A673 (cell line): ENCODE measurements around the gene SATB2. TPM values are rescaled to one million over a fixed set of nuclear protein-coding genes. Genes with fewer than 3 reads are reported as not detected.

Experiments used
- BruUV-seq: library from RNA; stranded (reverse); fragments of 400-500 nt; replicated peaks from 2 replicates; lab custom pipeline; 2021; lab: Mats Ljungman, UMichigan
- CTCF ChIA-PET: fragments of 300-600 bp; sonication (Branson Sonifier 250); formaldehyde crosslinking; loops from one replicate; lab custom pipeline; 2022; ENCODE audit warnings: antibody characterized with exemption; lab: Charles Lee
- POLR2A ChIA-PET: fragments of 300-600 bp; sonication (Branson Sonifier 250); formaldehyde crosslinking; loops from one replicate; lab custom pipeline; 2022; ENCODE audit warnings: antibody characterized with exemption; ENCODE audit not compliant: low non-redundant PET; lab: Charles Lee
- DNase-seq: peaks from one replicate; pipeline ENCODE4 v3.0.0-alpha.2; 2015; ENCODE audit warnings: low spot score
- H3K27ac ChIP-seq: fragments of 200-600 bp; sonication (generic); 2 replicates; pipeline ENCODE4 v1.5.1; 2016; ENCODE audit warnings: mixed run types, low read depth, mild to moderate bottlenecking, mixed read lengths, antibody characterized with exemption, low read length; ENCODE audit not compliant: poor library complexity, severe bottlenecking
- H3K27me3 ChIP-seq: fragments of 200-600 bp; sonication (generic); replicated peaks from 2 replicates; pipeline ENCODE4 v1.6.1; 2017; ENCODE audit warnings: mixed run types, low read depth, mild to moderate bottlenecking, mixed read lengths, antibody characterized with exemption, low read length; ENCODE audit not compliant: insufficient read depth, poor library complexity
- H3K36me3 ChIP-seq: fragments of 200-600 bp; sonication (generic); 2 replicates; pipeline ENCODE4 v1.6.1; 2016; ENCODE audit warnings: mixed run types, mild to moderate bottlenecking, mixed read lengths, antibody characterized with exemption, low read length; ENCODE audit not compliant: insufficient read depth, poor library complexity, severe bottlenecking
- H3K4me1 ChIP-seq: fragments of 200-600 bp; sonication (generic); 2 replicates; pipeline ENCODE4 v1.6.1; 2017; ENCODE audit warnings: mixed run types, mild to moderate bottlenecking, mixed read lengths, antibody characterized with exemption, low read length; ENCODE audit not compliant: insufficient read depth, poor library complexity, severe bottlenecking
- H3K4me3 ChIP-seq: fragments of 200-600 bp; sonication (generic); 2 replicates; pipeline ENCODE4 v1.5.1; 2016; ENCODE audit warnings: low read depth, mixed run types, mild to moderate bottlenecking, mixed read lengths, low read length; ENCODE audit not compliant: poor library complexity, severe bottlenecking
- H3K9me3 ChIP-seq: fragments of 200-600 bp; sonication (generic); 2 replicates; pipeline ENCODE4 v1.6.1; 2016; ENCODE audit warnings: mixed run types, low read depth, mild to moderate bottlenecking, mixed read lengths, antibody characterized with exemption, low read length; ENCODE audit not compliant: poor library complexity, severe bottlenecking
- CTCF ChIP-seq: fragments of 300-800, 200-600 bp; sonication (generic); conservative IDR thresholded peaks from 2 replicates; pipeline ENCODE4 v1.5.1; 2017; ENCODE audit warnings: low read depth, mild to moderate bottlenecking, antibody characterized with exemption, low read length, moderate library complexity, mixed read lengths
- EZH2 ChIP-seq: fragments of 200-600 bp; sonication (generic); IDR thresholded peaks from 2 replicates; pipeline ENCODE4 v1.6.1; 2017; ENCODE audit warnings: borderline replicate concordance, low read depth, mild to moderate bottlenecking, mixed read lengths, antibody characterized with exemption, low read length; ENCODE audit not compliant: poor library complexity, severe bottlenecking
- intact Hi-C: fragments of 100-400 bp; cut with micrococcal nuclease; formaldehyde crosslinking; loops from one replicate; pipeline ENCODE4 v1.10.0; 2022; ENCODE audit not compliant: unreplicated experiment
- total RNA-seq: library from RNA; stranded (reverse); gene quantifications from 2 replicates; pipeline ENCODE4 v1.2.3, GENCODE V29; 2021

Gene SATB2
- total RNA-seq, 1 experiment from 2014 or later: 23.2 TPM

- CTCF ChIA-PET: no interaction called here
- no peak overlapping the region for H3K4me3 ChIP-seq
- POLR2A ChIA-PET: no interaction called here
Observed at GRCh38 chr2:199449455-199449854, 8.3 kb downstream of the SATB2 start.

GRCh38 chr2:199446996-199447576 lies 10.7 kb downstream of the SATB2 start:
- intact Hi-C loops: loop anchor here (10.0 kb wide), 1 partner anchor 1188 kb away; no protein-coding TSS in a partner anchor
- no peaks in the 10 kb centered on the region for H3K9me3 ChIP-seq
- no peak for DNase-seq
- CTCF ChIA-PET: no interaction called here
- peaks cover 7% of the 10 kb centered on the region for H3K4me1 ChIP-seq
- H3K27ac ChIP-seq: no peak overlapping the region
- BruUV-seq: no TSS peak
- H3K36me3 ChIP-seq: no peaks in the 10 kb centered on the region
- no peaks in the 10 kb centered on the region for H3K27me3 ChIP-seq
- H3K4me3 ChIP-seq: no peak overlapping the region
- POLR2A ChIA-PET: no interaction called here
- TF ChIP-seq CTCF: no peak
- no peak for TF ChIP-seq EZH2

More at GRCh38 chr2:199449455-199449854, 8.3 kb downstream of the SATB2 start:
- no peak for DNase-seq
- intact Hi-C loops: loop anchor here (10.0 kb wide), 1 partner anchor 1185 kb away; no protein-coding TSS in a partner anchor
- peaks cover 18% of the 10 kb centered on the region for H3K4me1 ChIP-seq
- no TSS peak for BruUV-seq
- TF ChIP-seq CTCF: no peak
- TF ChIP-seq EZH2: no peak
- no peaks in the 10 kb centered on the region for H3K9me3 ChIP-seq
- no peaks in the 10 kb centered on the region for H3K27me3 ChIP-seq
- no peaks in the 10 kb centered on the region for H3K36me3 ChIP-seq
- H3K27ac ChIP-seq: no peak overlapping the region

GRCh38 chr2:199444749-199445148 lies 13.0 kb downstream of the SATB2 start:
- DNase-seq: no peak
- Histone ChIP-seq H3K27me3 (no peaks in the 10 kb centered on the region), H3K4me3 (no peak overlapping the region), H3K27ac (no peak overlapping the region), H3K9me3 (no peaks in the 10 kb centered on the region), H3K4me1 (no peaks in the 10 kb centered on the region), H3K36me3 (no peaks in the 10 kb centered on the region)
- POLR2A ChIA-PET: no interaction called here
- CTCF ChIA-PET: no interaction called here
- TF ChIP-seq CTCF (no peak), EZH2 (no peak)
- BruUV-seq: no TSS peak
- intact Hi-C loops: loop anchor here (10.0 kb wide), 1 partner anchor 1190 kb away; no protein-coding TSS in a partner anchor
